Natural killer cell (primary cell): ENCODE measurements around the gene DOCK10. TPM values are rescaled to one million over a fixed set of nuclear protein-coding genes. Genes with fewer than 3 reads are reported as not detected.

ENCODE experiments used
- ATAC-seq, 3 donors: fragments of 150-1000 bp in 2 of 3; fragments of 200-7000 bp in 1 of 3; cut with Tn5 transposase; 1 replicate in 1 of 3; 2 replicates in 2 of 3; pipeline ENCODE4 v1.10.0; 2021; ENCODE audit warnings: mild to moderate bottlenecking in 2 of 3, moderate library complexity in 2 of 3
- DNase-seq, 2 donors: peaks; one replicate each; pipeline versions ENCODE4 v3.0.0 to v3.0.0-alpha.2; 2013 to 2021; ENCODE audit warnings: mixed read lengths in 1 of 2
- H3K27ac ChIP-seq: one replicate; pipeline ENCODE4 v1.5.1; 2013; ENCODE audit warnings: mild to moderate bottlenecking, low read length
- H3K27me3 ChIP-seq: one replicate; pipeline ENCODE4 v1.6.1; 2013; ENCODE audit warnings: low read length; ENCODE audit not compliant: control insufficient read depth, insufficient read depth
- H3K36me3 ChIP-seq: one replicate; pipeline ENCODE4 v1.6.1; 2013; ENCODE audit warnings: low read length; ENCODE audit not compliant: control insufficient read depth, insufficient read depth
- H3K4me1 ChIP-seq: one replicate; pipeline ENCODE4 v1.6.1; 2013; ENCODE audit warnings: low read length; ENCODE audit not compliant: control insufficient read depth, insufficient read depth
- H3K4me3 ChIP-seq: one replicate; pipeline ENCODE4 v1.5.1; 2013; ENCODE audit warnings: low read length
- H3K9me3 ChIP-seq: one replicate; pipeline ENCODE4 v1.6.1; 2013; ENCODE audit warnings: low read length; ENCODE audit not compliant: control insufficient read depth, insufficient read depth
- H3K27ac Mint-ChIP-seq, 2 donors: one replicate each; pipeline ENCODE4 v1.8.0; 2022; ENCODE audit warnings: mild to moderate bottlenecking in 2 of 2, mixed read lengths in 2 of 2, moderate library complexity in 1 of 2
- H3K27me3 Mint-ChIP-seq, 2 donors: one replicate each; pipeline ENCODE4 v1.8.0; 2022; ENCODE audit warnings: low read depth in 2 of 2, mixed read lengths in 2 of 2
- H3K36me3 Mint-ChIP-seq: one replicate; pipeline ENCODE4 v1.8.0; 2022; ENCODE audit warnings: mixed read lengths
- H3K4me1 Mint-ChIP-seq, 2 donors: one replicate each; pipeline ENCODE4 v1.8.0; 2022; ENCODE audit warnings: mixed read lengths in 2 of 2
- H3K4me3 Mint-ChIP-seq: one replicate; pipeline ENCODE4 v1.8.0; 2022; ENCODE audit warnings: mild to moderate bottlenecking, moderate library complexity, mixed read lengths
- H3K9me3 Mint-ChIP-seq, 2 donors: one replicate each; pipeline ENCODE4 v1.8.0; 2022; ENCODE audit warnings: mixed read lengths in 2 of 2
- CTCF ChIP-seq: fragments of 200-600 bp; IDR thresholded peaks from one replicate; pipeline ENCODE4 v1.8.0; 2022; ENCODE audit warnings: antibody characterized with exemption
- WGBS: methylation state at CpG from one replicate; pipeline ENCODE4 v1.1.7; 2013; ENCODE audit warnings: missing lambda C conversion rate; ENCODE audit not compliant: insufficient coverage; 5-methylcytosine and 5-hydroxymethylcytosine counted together
- intact Hi-C: fragments of 100-400 bp; cut with micrococcal nuclease; formaldehyde crosslinking; loops from one replicate; pipeline ENCODE4 v1.14.2; 2022
- total RNA-seq, 4 donors: library from RNA; stranded (reverse); fragments of 120-200 nt in 1 of 4; gene quantifications; one replicate each; pipeline versions ENCODE4 v1.2.3 to v1.2.4, GENCODE V29; 2013 to 2022

The DOCK10 gene
- total RNA-seq, 3 donors from 2014 or later (not counting 1 experiment from before 2014, with no cell fraction given), result 181 to 213 (median 182) TPM

GRCh38 chr2:224835405-224835804 is 206.9 kb downstream of the DOCK10 start:
- Mint-ChIP-seq H3K27ac (no peak overlapping the region), H3K4me1 (peaks cover 0 to 7% of the 10 kb centered on the region in 2 donors), H3K27me3 (no peaks in the 10 kb centered on the region), H3K4me3 (no peak overlapping the region), H3K36me3 (peaks cover 37% of the 10 kb centered on the region), H3K9me3 (no peaks in the 10 kb centered on the region)
- Histone ChIP-seq H3K27me3 (no peaks in the 10 kb centered on the region), H3K27ac (no peak overlapping the region), H3K4me1 (no peaks in the 10 kb centered on the region), H3K36me3 (peaks cover 89% of the 10 kb centered on the region), H3K4me3 (no peak overlapping the region), H3K9me3 (no peaks in the 10 kb centered on the region)
- intact Hi-C loops, result no loop called here
- TF ChIP-seq CTCF, result no peak
- ATAC-seq (no peak), DNase-seq (no peak)
- WGBS, result 100% methylated on average over 3 of the region's 6 CpGs

GRCh38 chr2:224833986-224834385 is 208.3 kb downstream of the DOCK10 start:
- Mint-ChIP-seq H3K27ac (peak overlapping the region; percentile 9 to 62), H3K4me3 (no peak overlapping the region), H3K9me3 (no peaks in the 10 kb centered on the region), H3K27me3 (no peaks in the 10 kb centered on the region), H3K36me3 (peaks cover 32% of the 10 kb centered on the region), H3K4me1 (no peaks in the 10 kb centered on the region)
- H3K27me3 ChIP-seq, result no peaks in the 10 kb centered on the region
- 93% methylated on average over 2 of the region's 2 CpGs for WGBS
- no peak overlapping the region for H3K27ac ChIP-seq
- peaks cover 90% of the 10 kb centered on the region for H3K36me3 ChIP-seq
- DNase-seq, result no peak
- intact Hi-C loops, result no loop called here
- H3K4me3 ChIP-seq, result no peak overlapping the region
- TF ChIP-seq CTCF, result no peak
- H3K9me3 ChIP-seq, result no peaks in the 10 kb centered on the region
- H3K4me1 ChIP-seq, result no peaks in the 10 kb centered on the region
- ATAC-seq, result no peak

GRCh38 chr2:224832207-224832606 is 210.1 kb downstream of the DOCK10 start:
- Histone ChIP-seq H3K27ac (no peak overlapping the region), H3K4me3 (no peak overlapping the region), H3K4me1 (no peaks in the 10 kb centered on the region), H3K9me3 (no peaks in the 10 kb centered on the region), H3K36me3 (peaks cover 91% of the 10 kb centered on the region), H3K27me3 (no peaks in the 10 kb centered on the region)
- WGBS, result 96% methylated on average over 3 of the region's 3 CpGs
- DNase-seq, result no peak
- Mint-ChIP-seq H3K4me3 (no peak overlapping the region), H3K27me3 (no peaks in the 10 kb centered on the region), H3K27ac (no peak overlapping the region), H3K9me3 (no peaks in the 10 kb centered on the region), H3K4me1 (no peaks in the 10 kb centered on the region), H3K36me3 (peaks cover 32% of the 10 kb centered on the region)
- ATAC-seq, result no peak
- TF ChIP-seq CTCF, result no peak
- intact Hi-C loops, result no loop called here

- H3K9me3 ChIP-seq, result no peaks in the 10 kb centered on the region
- H3K27ac ChIP-seq, result no peak overlapping the region
- Mint-ChIP-seq H3K36me3 (peaks cover 28% of the 10 kb centered on the region), H3K27ac (no peak overlapping the region), H3K27me3 (no peaks in the 10 kb centered on the region), H3K4me1 (no peaks in the 10 kb centered on the region), H3K9me3 (no peaks in the 10 kb centered on the region), H3K4me3 (no peak overlapping the region)
- H3K27me3 ChIP-seq, result no peaks in the 10 kb centered on the region
- intact Hi-C loops, result no loop called here
- DNase-seq (no peak), ATAC-seq (no peak)
- no peak overlapping the region for H3K4me3 ChIP-seq
- H3K4me1 ChIP-seq, result no peaks in the 10 kb centered on the region
- 65% methylated on average over 2 of the region's 2 CpGs for WGBS
- H3K36me3 ChIP-seq, result peaks cover 90% of the 10 kb centered on the region
- no peak for TF ChIP-seq CTCF
Observed at GRCh38 chr2:224831530-224831929, 210.7 kb downstream of the DOCK10 start.
